HK-2 (cell line): Measurements from ENCODE around the gene DGKB.

ENCODE experiments used
- DNase-seq: peaks from one replicate; pipeline ENCODE4 v3.0.0-alpha.2; 2018; ENCODE audit not compliant: unreplicated experiment

DGKB gene

GRCh38 chr7:14124716-14125115 lies 777.8 kb downstream of the DGKB start:
- no peak for DNase-seq

GRCh38 chr7:14123923-14124322 lies 778.6 kb downstream of the DGKB start:
- no peak for DNase-seq

GRCh38 chr7:14115701-14116100 lies 786.9 kb downstream of the DGKB start:
- DNase-seq, result no peak

GRCh38 chr7:14104861-14105260 lies 797.7 kb downstream of the DGKB start:
- no peak for DNase-seq

GRCh38 chr7:14096159-14096558 lies 806.4 kb downstream of the DGKB start:
- no peak for DNase-seq

- no peak for DNase-seq
Measured at GRCh38 chr7:14095233-14095950, 807.2 kb downstream of the DGKB start.
